ENCODE results near the gene NAPSA.

GRCh38 chr19:50327013-50327412 is 38.4 kb downstream of the NAPSA start:
- no peak for TF ChIP-seq EZH2 (IDR thresholded peaks at IDR 0.05; ENCODE audit: low read length, missing control alignments)
- TF ChIP-seq CTCF (conservative IDR thresholded peaks at IDR 0.05 in 1 of 2, IDR thresholded peaks at IDR 0.05 in 1 of 2; ENCODE audit: low read depth in 1 of 2, low read length in 2 of 2): no peak

Data from fibroblast of lung (primary cell).